G401 (cell line): Measurements from ENCODE around the gene TRIP10. TPM values are rescaled to one million over a fixed set of nuclear protein-coding genes. Genes with fewer than 3 reads are reported as not detected.
"Not testable (repeated sequence)": the region's sequence is repeated elsewhere in the genome, so short reads cannot be mapped to it uniquely, and the experiment has no call there.

Source experiments
- DNase-seq: peaks from one replicate; pipeline ENCODE4 v3.0.0-alpha.2; 2015; ENCODE audit warnings: low spot score
- in situ Hi-C: cut with HindIII; loops from 2 replicates; pipeline ENCODE4 v1.10.0; 2016; ENCODE audit warnings: low sequenced_read_pairs, mixed read lengths
- total RNA-seq: library from RNA; depleted of rRNA; stranded (reverse); fragments of >200 nt; shearing (Covaris generic); gene quantifications from 2 replicates; pipeline ENCODE4 v1.2.3, GENCODE V29; 2014; rRNA removed

Gene TRIP10
- total RNA-seq, 1 experiment from 2014 or later, result 108 TPM

- in situ Hi-C loops, result no loop called here
- no peak for DNase-seq
Observed at GRCh38 chr19:6777434-6777833, 38.0 kb downstream of the TRIP10 start.

- DNase-seq, result no peak
- in situ Hi-C loops, result no loop called here
Observed at GRCh38 chr19:6778386-6778785, 38.9 kb downstream of the TRIP10 start.

GRCh38 chr19:6779206-6779605 lies 39.7 kb downstream of the TRIP10 start:
- in situ Hi-C loops, result no loop called here
- DNase-seq, result no peak

- in situ Hi-C loops, result no loop called here
- no peak for DNase-seq
Observed at GRCh38 chr19:6787393-6787792, 47.9 kb downstream of the TRIP10 start.

- in situ Hi-C loops, result no loop called here
- no peak for DNase-seq
Observed at GRCh38 chr19:6788896-6789295, 49.4 kb downstream of the TRIP10 start.

- no peak for DNase-seq
- in situ Hi-C loops, result no loop called here
Observed at GRCh38 chr19:6790194-6791128, 51.0 kb downstream of the TRIP10 start.

- in situ Hi-C loops, result no loop called here
- no peak for DNase-seq
Observed at GRCh38 chr19:6791237-6791636, 51.8 kb downstream of the TRIP10 start.

GRCh38 chr19:6793411-6793810 lies 53.9 kb downstream of the TRIP10 start:
- DNase-seq, result no peak
- in situ Hi-C loops, result no loop called here

- DNase-seq, result no peak
Observed at GRCh38 chr19:6793973-6794372, 54.5 kb downstream of the TRIP10 start.

GRCh38 chr19:6794686-6795431 lies 55.4 kb downstream of the TRIP10 start:
- in situ Hi-C loops, result no loop called here
- DNase-seq, result no peak

More at GRCh38 chr19:6793973-6794372, 54.5 kb downstream of the TRIP10 start:
- in situ Hi-C loops, result no loop called here

GRCh38 chr19:6796278-6796677 lies 56.8 kb downstream of the TRIP10 start:
- DNase-seq, result no peak
- in situ Hi-C loops, result no loop called here

GRCh38 chr19:6797646-6798045 lies 58.2 kb downstream of the TRIP10 start:
- in situ Hi-C loops, result no loop called here
- no peak for DNase-seq

- DNase-seq, in situ Hi-C loops: not testable (repeated sequence)
Observed at GRCh38 chr19:6800160-6800790, 60.8 kb downstream of the TRIP10 start.

GRCh38 chr19:6800991-6801484 lies 61.6 kb downstream of the TRIP10 start:
- no peak for DNase-seq
- in situ Hi-C loops, result no loop called here

Other genes starting within 250 kb of the TRIP10 start
- gene TUBB4A, start 237.4 kb upstream of the TRIP10 start, total RNA-seq, result 2.1 and 3.3 TPM in 2 replicates
- 39.0 and 60.2 TPM in 2 replicates for gene TNFSF9, start 208.7 kb upstream of the TRIP10 start, total RNA-seq
- gene CD70, start 148.5 kb upstream of the TRIP10 start, total RNA-seq, result 131 and 143 TPM in 2 replicates
- gene TNFSF14, start 69.5 kb upstream of the TRIP10 start, total RNA-seq, result not detected in 2 replicates
- gene C3, start 19.0 kb upstream of the TRIP10 start, total RNA-seq, result 2.1 and 2.3 TPM in 2 replicates
- gene GPR108, start 2.1 kb upstream of the TRIP10 start, total RNA-seq, result 27.5 and 34.7 TPM in 2 replicates
- gene SH2D3A, start 27.8 kb downstream of the TRIP10 start, total RNA-seq, result 12.2 and 16.1 TPM in 2 replicates
- gene VAV1, start 33.0 kb downstream of the TRIP10 start, total RNA-seq, result not detected in 2 replicates
- gene ADGRE1, start 147.9 kb downstream of the TRIP10 start, total RNA-seq, result not detected in 2 replicates